HepG2 (cell line): ENCODE data around the gene RNASE4. TPM values are rescaled to one million over a fixed set of nuclear protein-coding genes. Genes with fewer than 3 reads are reported as not detected.

Experiments
- CEBPB ChIP-seq: IDR thresholded peaks from 2 replicates; pipeline ENCODE4 v1.6.1; 2011; ENCODE audit warnings: low read depth, low read length, improper control_type of control experiment, borderline replicate concordance
- ESRRA ChIP-seq: sonication (generic); formaldehyde crosslinking; IDR thresholded peaks from 2 replicates; pipeline ENCODE4 v1.5.1; 2020; ENCODE audit warnings: mild to moderate bottlenecking, low read depth, missing genetic modification reagents
- NFE2 ChIP-seq: sonication (generic); formaldehyde crosslinking; IDR thresholded peaks from 2 replicates; pipeline ENCODE4 v1.4.0; 2020; ENCODE audit warnings: missing genetic modification reagents
- PHB2 ChIP-seq: fragments of 450-650 bp; IDR thresholded peaks from 2 replicates; pipeline ENCODE4 v1.6.1; 2018; ENCODE audit not compliant: partially characterized antibody
- PPARG ChIP-seq: conservative IDR thresholded peaks from 2 replicates; pipeline ENCODE4 v1.6.1; 2016; ENCODE audit warnings: missing biosample characterization, missing genetic modification reagents
- PRMT3 ChIP-seq: sonication (generic); formaldehyde crosslinking; IDR thresholded peaks from 2 replicates; pipeline ENCODE4 v1.8.1; 2022; ENCODE audit warnings: low read depth, mild to moderate bottlenecking, moderate library complexity, missing genetic modification reagents, borderline replicate concordance
- SCMH1 ChIP-seq: sonication (generic); formaldehyde crosslinking; IDR thresholded peaks from 2 replicates; pipeline ENCODE4 v1.9.0; 2021; ENCODE audit warnings: missing genetic modification reagents, mild to moderate bottlenecking, borderline replicate concordance
- SOX13 ChIP-seq, 3 experiments: fragments of 450-650 bp in 1 of 3; sonication (generic) in 1 of 3; formaldehyde crosslinking in 1 of 3; IDR thresholded peaks in 2 of 3; conservative IDR thresholded peaks in 1 of 3; 2 replicates each; pipeline versions ENCODE4 v1.5.0 to v1.6.1; 2016 to 2020; ENCODE audit warnings: antibody characterized with exemption in 1 of 3, mild to moderate bottlenecking in 1 of 3, missing compliant biosample characterization in 1 of 3, missing genetic modification reagents in 1 of 3, moderate library complexity in 1 of 3
- SOX5 ChIP-seq: IDR thresholded peaks from 2 replicates; pipeline ENCODE4 v1.6.1; 2016; ENCODE audit warnings: borderline replicate concordance
- SOX6 ChIP-seq, 2 experiments: fragments of 450-650 bp in 1 of 2; sonication (generic) in 1 of 2; formaldehyde crosslinking in 1 of 2; IDR thresholded peaks; 2 replicates each; pipeline versions ENCODE4 v1.4.0 to v1.6.1; 2017 to 2020; ENCODE audit warnings: antibody characterized with exemption in 1 of 2, mild to moderate bottlenecking in 1 of 2, missing genetic modification reagents in 1 of 2
- TARDBP ChIP-seq: sonication (generic); formaldehyde crosslinking; IDR thresholded peaks from 2 replicates; pipeline ENCODE4 v1.8.0; 2022; ENCODE audit warnings: mild to moderate bottlenecking, missing genetic modification reagents
- ZFP41 ChIP-seq: sonication (generic); formaldehyde crosslinking; IDR thresholded peaks from 2 replicates; pipeline ENCODE4 v1.4.0; 2020; ENCODE audit warnings: mild to moderate bottlenecking, missing genetic modification reagents, borderline replicate concordance
- ZNF260 ChIP-seq: sonication (generic); formaldehyde crosslinking; IDR thresholded peaks from 2 replicates; pipeline ENCODE4 v1.4.0; 2020; ENCODE audit warnings: missing genetic modification reagents, low read depth, mild to moderate bottlenecking, borderline replicate concordance
- ZNF331 ChIP-seq: sonication (generic); formaldehyde crosslinking; IDR thresholded peaks from 2 replicates; pipeline ENCODE4 v1.4.0; 2020; ENCODE audit warnings: missing genetic modification reagents
- ZNF337 ChIP-seq: sonication (generic); formaldehyde crosslinking; IDR thresholded peaks from 2 replicates; pipeline ENCODE4 v1.5.1; 2020; ENCODE audit warnings: missing genetic modification reagents, low read depth, mild to moderate bottlenecking, borderline replicate concordance
- ZNF772 ChIP-seq: sonication (generic); formaldehyde crosslinking; IDR thresholded peaks from 2 replicates; pipeline ENCODE4 v1.5.0; 2020; ENCODE audit warnings: mild to moderate bottlenecking, missing genetic modification reagents
- polyA plus RNA-seq, 8 experiments: library from polyadenylated mRNA; depleted of rRNA in 3 of 8; stranded (reverse) in 7 of 8; unstranded in 1 of 8; fragments of >200 nt; fragmentation: Illumina TruSeq in 4 of 8; extraction: Trizol in 4 of 8; gene quantifications; 2 replicates each; pipeline versions ENCODE4 v1.2.1 to v1.2.3, GENCODE V29; 2011 to 2016; ENCODE audit warnings: low read depth in 4 of 8, missing spikeins in 1 of 8, mixed read lengths in 1 of 8; ENCODE audit not compliant: insufficient read depth in 1 of 8
- total RNA-seq, 5 experiments: library from RNA; depleted of rRNA; stranded (reverse); fragments of >200 nt; fragmentation: Illumina TruSeq; extraction: Trizol; gene quantifications; 2 replicates each; pipeline ENCODE4 v1.2.3, GENCODE V29; 2016; ENCODE audit warnings: low read depth in 1 of 5
- TF ChIP-seq, protein P1 (sequence below): sonication (generic); formaldehyde crosslinking; IDR thresholded peaks from 2 replicates; pipeline ENCODE4 v1.8.1; 2022; ENCODE audit warnings: low read depth, mild to moderate bottlenecking, missing genetic modification reagents
- TF ChIP-seq, protein P2 (sequence below): sonication (generic); formaldehyde crosslinking; IDR thresholded peaks from 2 replicates; pipeline ENCODE4 v1.4.0; 2020; ENCODE audit warnings: missing genetic modification reagents, borderline replicate concordance
- TF ChIP-seq, protein P3 (sequence below): sonication (generic); formaldehyde crosslinking; IDR thresholded peaks from 2 replicates; pipeline ENCODE4 v1.4.0; 2020; ENCODE audit warnings: missing genetic modification reagents; ENCODE audit errors: not compliant biosample characterization

Gene RNASE4
- total and polyA plus RNA-seq, 2 of the 13 experiments (the other 11 are each of a cell fraction or from before 2014, with no cell fraction given) = 109 to 983 TPM

DNA sequence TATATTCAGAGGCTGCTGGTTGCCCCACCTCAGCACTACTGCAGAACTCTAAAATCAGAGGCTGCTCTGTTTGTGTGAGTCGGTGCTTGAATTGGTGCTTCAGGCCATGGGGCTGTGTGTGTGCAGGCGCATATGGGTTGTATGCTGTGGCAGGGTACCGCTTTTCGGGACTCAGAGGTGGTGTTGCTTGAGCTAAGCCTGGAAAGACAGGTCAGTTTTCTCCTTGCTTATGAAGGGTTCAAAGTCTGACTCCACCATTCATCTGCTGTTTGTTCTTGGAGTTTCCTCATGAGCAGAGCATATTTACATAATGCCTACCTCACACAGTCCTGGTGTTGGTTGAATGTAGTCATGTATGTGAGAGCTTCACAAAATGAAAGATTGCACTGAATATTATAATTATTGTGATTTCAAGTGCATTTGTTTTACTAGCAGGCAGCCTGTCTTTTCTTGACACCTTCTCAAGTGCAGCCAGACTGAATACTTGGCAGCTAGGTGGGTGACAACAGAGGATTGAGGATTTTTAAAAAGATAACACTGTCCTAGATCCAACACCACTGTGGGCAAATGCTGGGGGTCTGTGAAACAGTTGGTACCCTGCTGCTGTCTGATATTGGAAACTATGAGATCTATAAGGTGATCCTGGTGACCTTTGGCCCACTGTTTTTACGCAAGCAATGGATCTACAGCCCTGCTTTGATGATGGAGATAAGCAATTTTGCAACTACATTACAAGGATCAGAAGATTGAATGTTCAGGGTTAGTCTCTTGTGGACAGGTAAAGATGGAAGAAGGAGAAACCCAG is 3.2 kb downstream of the RNASE4 start (continued):
- TF ChIP-seq, protein P1, sequence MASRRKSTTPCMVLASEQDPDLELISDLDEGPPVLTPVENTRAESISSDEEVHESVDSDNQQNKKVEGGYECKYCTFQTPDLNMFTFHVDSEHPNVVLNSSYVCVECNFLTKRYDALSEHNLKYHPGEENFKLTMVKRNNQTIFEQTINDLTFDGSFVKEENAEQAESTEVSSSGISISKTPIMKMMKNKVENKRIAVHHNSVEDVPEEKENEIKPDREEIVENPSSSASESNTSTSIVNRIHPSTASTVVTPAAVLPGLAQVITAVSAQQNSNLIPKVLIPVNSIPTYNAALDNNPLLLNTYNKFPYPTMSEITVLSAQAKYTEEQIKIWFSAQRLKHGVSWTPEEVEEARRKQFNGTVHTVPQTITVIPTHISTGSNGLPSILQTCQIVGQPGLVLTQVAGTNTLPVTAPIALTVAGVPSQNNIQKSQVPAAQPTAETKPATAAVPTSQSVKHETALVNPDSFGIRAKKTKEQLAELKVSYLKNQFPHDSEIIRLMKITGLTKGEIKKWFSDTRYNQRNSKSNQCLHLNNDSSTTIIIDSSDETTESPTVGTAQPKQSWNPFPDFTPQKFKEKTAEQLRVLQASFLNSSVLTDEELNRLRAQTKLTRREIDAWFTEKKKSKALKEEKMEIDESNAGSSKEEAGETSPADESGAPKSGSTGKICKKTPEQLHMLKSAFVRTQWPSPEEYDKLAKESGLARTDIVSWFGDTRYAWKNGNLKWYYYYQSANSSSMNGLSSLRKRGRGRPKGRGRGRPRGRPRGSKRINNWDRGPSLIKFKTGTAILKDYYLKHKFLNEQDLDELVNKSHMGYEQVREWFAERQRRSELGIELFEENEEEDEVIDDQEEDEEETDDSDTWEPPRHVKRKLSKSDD (CRISPR knock-in tag) = no peak
- TF ChIP-seq PHB2 = no peak
- peak; percentile 89 for TF ChIP-seq PPARG (CRISPR knock-in tag)
- TF ChIP-seq ZNF331 (CRISPR knock-in tag) = peak; percentile 25; the same call in 1 of the 2 replicates
- TF ChIP-seq, protein P2, sequence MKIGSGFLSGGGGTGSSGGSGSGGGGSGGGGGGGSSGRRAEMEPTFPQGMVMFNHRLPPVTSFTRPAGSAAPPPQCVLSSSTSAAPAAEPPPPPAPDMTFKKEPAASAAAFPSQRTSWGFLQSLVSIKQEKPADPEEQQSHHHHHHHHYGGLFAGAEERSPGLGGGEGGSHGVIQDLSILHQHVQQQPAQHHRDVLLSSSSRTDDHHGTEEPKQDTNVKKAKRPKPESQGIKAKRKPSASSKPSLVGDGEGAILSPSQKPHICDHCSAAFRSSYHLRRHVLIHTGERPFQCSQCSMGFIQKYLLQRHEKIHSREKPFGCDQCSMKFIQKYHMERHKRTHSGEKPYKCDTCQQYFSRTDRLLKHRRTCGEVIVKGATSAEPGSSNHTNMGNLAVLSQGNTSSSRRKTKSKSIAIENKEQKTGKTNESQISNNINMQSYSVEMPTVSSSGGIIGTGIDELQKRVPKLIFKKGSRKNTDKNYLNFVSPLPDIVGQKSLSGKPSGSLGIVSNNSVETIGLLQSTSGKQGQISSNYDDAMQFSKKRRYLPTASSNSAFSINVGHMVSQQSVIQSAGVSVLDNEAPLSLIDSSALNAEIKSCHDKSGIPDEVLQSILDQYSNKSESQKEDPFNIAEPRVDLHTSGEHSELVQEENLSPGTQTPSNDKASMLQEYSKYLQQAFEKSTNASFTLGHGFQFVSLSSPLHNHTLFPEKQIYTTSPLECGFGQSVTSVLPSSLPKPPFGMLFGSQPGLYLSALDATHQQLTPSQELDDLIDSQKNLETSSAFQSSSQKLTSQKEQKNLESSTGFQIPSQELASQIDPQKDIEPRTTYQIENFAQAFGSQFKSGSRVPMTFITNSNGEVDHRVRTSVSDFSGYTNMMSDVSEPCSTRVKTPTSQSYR = peak; percentile 16; the same call in 1 of the 2 replicates
- peak; percentile 74; the same call in 1 of the 2 replicates for TF ChIP-seq SOX5 (CRISPR knock-in tag)
- no peak; the same call in 1 of the 2 replicates for TF ChIP-seq TARDBP (CRISPR knock-in tag)
- no peak; the same call in 1 of the 2 replicates for TF ChIP-seq ZNF337 (CRISPR knock-in tag)
- peak; percentile 10; the same call in 1 of the 2 replicates for TF ChIP-seq SOX13 (IDR thresholded peaks at IDR 0.05)
- TF ChIP-seq SOX13 (CRISPR knock-in tag; conservative IDR thresholded peaks at IDR 0.05 in 1 of 2, IDR thresholded peaks at IDR 0.05 in 1 of 2) = peak in 1 of 2 experiments; percentile 80; a peak in 1 of 4 replicates
- no peak for TF ChIP-seq ZNF260 (CRISPR knock-in tag)
- no peak for TF ChIP-seq NFE2
- TF ChIP-seq CEBPB = peak; percentile 69; the same call in 1 of the 2 replicates
- TF ChIP-seq PRMT3 = no peak
- no peak for TF ChIP-seq SOX6 (IDR thresholded peaks at IDR 0.05)
- TF ChIP-seq SOX6 (CRISPR knock-in tag; IDR thresholded peaks at IDR 0.05) = peak; percentile 25
- no peak for TF ChIP-seq ESRRA (CRISPR knock-in tag)
- no peak for TF ChIP-seq ZFP41 (CRISPR knock-in tag)
- TF ChIP-seq, protein P3, sequence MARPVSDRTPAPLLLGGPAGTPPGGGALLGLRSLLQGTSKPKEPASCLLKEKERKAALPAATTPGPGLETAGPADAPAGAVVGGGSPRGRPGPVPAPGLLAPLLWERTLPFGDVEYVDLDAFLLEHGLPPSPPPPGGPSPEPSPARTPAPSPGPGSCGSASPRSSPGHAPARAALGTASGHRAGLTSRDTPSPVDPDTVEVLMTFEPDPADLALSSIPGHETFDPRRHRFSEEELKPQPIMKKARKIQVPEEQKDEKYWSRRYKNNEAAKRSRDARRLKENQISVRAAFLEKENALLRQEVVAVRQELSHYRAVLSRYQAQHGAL (CRISPR knock-in tag) = no peak
- TF ChIP-seq ZNF772 (CRISPR knock-in tag) = no peak
- TF ChIP-seq SCMH1 (CRISPR knock-in tag) = no peak
